HG03520 (cell line): Measurements from ENCODE around the gene SRGAP1.
"Not testable (repeated sequence)": the region's sequence is repeated elsewhere in the genome, so short reads cannot be mapped to it uniquely, and the experiment has no call there.

Experiments used
- ATAC-seq: cut with Tn5 transposase; IDR thresholded peaks from one replicate; pipeline ENCODE4 v1.9.1; 2021; ENCODE audit warnings: mild to moderate bottlenecking, moderate library complexity; ENCODE audit not compliant: unreplicated experiment

The SRGAP1 gene

DNA sequence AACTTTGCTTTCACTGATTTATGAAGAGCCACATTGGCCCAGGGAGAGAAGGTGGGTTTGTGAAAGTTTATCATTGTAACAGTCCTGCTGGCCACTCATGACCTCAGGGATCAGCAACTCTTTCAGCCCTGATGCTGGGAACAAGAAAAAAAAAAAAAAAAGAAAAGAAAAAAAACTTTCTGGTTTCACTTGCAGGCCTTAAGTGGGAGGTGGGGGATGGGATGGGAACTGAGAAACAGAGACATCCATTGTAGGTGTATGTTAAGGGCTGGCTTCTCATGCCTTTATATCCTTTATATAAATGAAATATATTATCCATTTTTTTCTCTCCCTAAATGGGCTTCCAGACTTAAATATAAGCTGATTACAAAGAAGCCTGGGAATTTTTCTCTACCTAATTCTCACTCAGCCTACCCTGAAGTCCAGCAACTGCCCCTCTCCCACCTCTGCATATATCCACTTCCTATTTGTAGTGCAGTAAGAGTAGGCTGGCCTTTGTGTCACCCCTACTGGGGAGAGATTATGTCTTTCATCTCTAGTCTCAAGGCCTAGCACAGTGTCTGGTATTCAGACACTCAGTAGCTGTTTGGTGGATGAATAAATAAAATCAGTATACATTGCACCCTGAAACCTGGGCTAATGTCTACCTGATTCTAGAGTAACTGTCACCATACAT is 190.5 kb downstream of the SRGAP1 start:
- no peak for ATAC-seq

DNA sequence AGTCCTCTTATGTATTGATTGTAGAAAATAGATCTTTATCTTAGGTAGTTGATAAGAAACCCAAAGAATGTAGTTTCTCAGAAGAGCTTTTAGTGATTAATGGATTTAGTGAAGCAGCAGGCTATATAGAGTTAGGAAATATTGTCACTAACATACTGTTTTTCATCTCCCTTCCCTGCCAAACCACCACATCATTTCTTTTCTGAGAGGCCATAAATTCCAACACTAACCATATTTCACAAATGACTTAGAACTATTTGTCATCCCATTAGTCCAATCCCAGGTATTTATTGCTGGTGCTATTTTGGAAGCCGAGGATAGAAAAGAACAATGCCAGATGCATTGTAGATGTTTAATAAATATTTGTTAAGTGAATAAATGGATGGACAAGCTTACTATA is 191.9 kb downstream of the SRGAP1 start:
- no peak for ATAC-seq

GRCh38 chr12:64039281-64039871 is 194.9 kb downstream of the SRGAP1 start:
- ATAC-seq, result no peak

DNA sequence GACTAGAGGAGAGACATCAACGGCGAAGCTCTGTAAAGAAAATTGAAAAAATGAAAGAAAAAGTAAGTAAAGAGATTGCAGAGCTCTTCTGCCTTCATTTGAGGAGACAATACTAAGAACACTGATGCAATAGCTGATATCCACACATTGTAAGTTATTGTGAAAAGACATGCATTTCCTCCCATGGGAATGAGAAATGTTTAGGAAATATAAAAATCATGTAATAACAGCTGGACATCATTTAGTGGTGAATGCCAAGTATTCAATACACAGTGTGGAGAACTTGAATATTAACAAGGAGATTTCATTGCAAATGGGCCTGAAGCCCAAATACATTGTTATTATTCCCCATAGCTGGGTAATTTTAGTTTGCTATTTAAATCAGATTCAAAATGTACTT is 198.4 kb downstream of the SRGAP1 start:
- ATAC-seq, result no peak

- ATAC-seq, result no peak
Measured at GRCh38 chr12:64044191-64044590, 199.7 kb downstream of the SRGAP1 start.

- no peak for ATAC-seq
Measured at GRCh38 chr12:64051057-64051456, 206.6 kb downstream of the SRGAP1 start.

DNA sequence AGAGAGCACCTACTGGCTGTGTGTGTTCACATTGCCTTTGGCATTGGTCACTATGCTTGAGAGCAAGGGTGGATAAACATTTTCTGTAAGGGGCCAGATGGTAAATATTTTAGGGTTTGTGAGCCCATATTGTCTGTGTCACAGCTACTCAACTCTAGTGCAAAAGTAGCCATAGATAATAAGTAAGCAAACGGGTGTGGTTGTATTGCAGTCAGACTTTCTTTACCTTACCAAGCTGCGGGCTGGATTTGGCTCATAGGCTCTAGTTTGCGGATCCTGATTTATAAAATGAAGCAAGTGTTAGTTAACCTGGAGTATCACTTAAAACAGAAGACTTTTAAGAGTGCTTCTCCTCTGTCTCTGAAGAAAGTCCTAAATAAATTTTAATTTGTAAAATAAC is 208.6 kb downstream of the SRGAP1 start:
- ATAC-seq, result no peak

GRCh38 chr12:64054079-64054520 is 209.6 kb downstream of the SRGAP1 start:
- no peak for ATAC-seq

DNA sequence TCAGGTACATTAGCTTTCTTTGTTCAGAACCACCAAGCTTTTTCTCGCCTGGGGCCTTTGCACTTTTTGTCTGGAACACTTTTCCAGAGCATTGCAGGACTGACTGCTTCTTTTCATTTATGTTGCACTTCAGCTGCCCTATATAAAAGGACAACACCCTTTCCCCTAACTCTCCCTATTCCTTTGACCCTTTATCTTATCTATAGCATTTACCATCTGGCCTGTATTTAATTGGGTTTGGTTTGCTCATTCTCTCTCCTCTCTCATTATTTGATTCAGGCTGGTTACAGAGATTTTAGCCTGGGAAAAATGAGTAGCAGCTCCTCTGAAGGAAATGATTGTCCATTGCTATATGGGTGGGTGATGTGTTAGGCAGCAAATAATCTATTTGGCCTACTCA is 212.2 kb downstream of the SRGAP1 start:
- ATAC-seq, result no peak

DNA sequence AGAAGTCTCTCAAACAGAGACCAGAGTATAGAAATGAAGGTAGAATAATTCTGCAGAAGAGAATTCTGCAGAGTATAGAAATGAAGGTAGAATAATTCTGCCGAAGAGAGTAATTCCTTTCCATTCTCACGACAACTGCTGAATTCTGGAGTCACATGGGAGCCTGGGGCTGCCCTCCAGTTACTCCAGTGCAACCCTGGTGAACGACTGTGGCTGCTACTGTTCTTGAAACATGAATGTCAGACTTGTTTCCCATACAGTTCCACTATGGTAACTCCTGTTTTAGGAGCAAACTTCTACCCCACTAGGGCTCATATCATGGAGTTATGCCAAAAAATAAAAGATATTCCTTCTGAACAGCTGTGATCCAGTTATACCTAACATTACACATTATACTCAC is 213.2 kb downstream of the SRGAP1 start:
- no peak for ATAC-seq

- no peak for ATAC-seq
Measured at GRCh38 chr12:64058541-64059265, 214.2 kb downstream of the SRGAP1 start.

GRCh38 chr12:64059685-64060084 is 215.2 kb downstream of the SRGAP1 start:
- no peak for ATAC-seq

GRCh38 chr12:64061868-64062375 is 217.4 kb downstream of the SRGAP1 start:
- no peak for ATAC-seq

- no peak for ATAC-seq
Measured at GRCh38 chr12:64063121-64063520, 218.6 kb downstream of the SRGAP1 start.

DNA sequence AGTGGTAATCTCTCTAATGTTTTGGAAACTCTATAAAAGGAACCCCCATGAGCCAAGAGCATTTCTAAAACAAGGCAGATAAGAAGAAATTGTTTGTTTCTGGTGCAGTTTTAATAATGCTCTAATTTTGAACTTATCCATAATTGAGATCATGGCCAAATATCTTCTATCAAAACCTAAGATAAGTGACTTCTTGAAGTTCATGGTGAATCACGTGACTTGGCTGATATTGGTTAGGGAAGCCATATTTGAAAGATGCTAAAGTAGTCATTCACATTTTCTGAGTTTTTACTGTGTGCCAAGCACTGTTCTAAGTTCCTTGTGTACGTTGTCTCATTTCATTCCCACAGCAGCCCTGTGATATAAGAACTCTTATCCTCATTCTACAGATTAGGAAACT is 219.7 kb downstream of the SRGAP1 start:
- no peak for ATAC-seq

DNA sequence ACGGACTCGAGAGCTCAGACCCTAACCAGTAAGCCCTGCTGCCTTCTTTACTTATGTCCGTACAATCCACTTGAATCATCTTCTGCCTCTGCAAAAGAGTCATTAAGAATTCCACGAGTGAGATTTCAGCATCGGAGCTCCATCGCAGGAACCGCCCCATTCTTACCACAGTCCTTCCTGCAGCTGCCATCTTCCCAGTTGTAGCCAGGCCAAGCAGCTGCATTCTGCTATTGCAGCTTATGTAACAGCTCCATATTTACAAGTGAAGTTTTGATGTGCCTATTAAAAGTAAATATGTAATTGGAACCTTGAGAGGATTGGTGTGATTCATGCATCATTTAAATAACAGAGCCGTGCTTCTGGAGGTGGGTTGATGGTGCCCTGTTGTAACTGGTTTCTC is 220.2 kb downstream of the SRGAP1 start:
- ATAC-seq, result no peak

DNA sequence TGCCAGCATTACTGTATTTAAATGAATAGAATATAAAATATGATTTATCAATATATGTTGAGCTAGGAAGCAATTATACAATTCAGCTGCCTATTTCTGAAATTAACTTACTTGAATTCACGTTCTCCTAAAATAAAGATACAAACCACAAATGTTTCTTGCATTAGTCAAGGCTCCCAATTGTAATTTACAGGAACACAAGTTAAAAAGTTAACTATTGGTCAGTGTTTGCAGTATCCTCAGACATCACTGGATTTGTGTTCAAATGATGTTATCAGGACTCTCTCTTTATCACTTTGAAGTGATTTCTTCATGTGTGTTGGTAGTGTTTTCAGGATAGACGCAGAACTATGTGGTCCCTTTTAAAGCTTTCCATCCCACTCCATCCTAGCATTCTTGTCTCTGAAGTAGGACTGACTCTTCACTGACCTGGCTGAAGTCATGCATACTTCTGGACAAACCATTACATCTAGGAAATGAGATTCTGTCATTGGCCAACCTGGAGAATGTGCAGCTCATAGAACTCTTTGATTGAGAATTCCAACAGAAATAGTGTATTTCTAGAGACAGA is 221.5 kb downstream of the SRGAP1 start:
- no peak for ATAC-seq

DNA sequence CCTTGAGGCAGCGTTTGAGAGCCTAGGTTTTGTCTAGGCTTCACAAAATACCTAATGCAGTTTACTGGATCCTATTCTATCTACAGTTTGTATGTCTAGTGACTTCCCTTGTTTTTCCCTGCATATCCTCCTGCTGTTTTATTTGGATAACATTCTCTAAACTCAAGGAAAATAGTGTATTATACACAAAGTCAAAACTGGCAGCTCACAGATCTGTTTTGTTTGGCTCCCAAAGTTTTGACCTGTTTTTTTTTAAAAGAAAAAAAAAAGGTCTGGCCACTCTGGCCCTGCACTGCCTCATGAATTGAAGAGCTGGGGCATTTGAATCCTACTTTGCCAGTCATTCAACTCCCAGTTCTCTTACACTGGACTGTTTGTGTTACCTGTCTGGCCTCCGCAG is 222.3 kb downstream of the SRGAP1 start:
- ATAC-seq, result no peak

GRCh38 chr12:64070454-64070853 is 226.0 kb downstream of the SRGAP1 start:
- no peak for ATAC-seq

GRCh38 chr12:64072916-64073575 is 228.5 kb downstream of the SRGAP1 start:
- no peak for ATAC-seq

DNA sequence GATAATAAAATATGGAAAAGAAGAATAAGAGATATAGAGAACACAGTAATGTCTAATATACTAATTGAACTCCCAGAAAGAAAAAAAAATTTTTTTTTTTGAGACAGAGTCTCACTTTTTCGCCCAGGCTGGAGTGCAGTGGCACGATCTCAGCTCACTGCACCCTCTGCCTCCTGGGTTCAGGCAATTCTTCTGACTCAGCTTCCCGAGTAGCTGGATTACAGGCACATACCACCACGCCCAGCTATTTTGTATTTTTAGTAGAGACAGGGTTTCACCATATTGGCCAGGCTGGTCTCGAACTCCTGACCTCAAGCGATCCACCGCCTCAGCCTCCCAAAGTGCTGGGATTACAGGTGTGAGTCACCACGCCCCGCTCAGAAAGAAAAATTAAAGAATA is 232.1 kb downstream of the SRGAP1 start:
- ATAC-seq, result not testable (repeated sequence)
